ENCODE results near the gene N4BP2L2. TPM values are rescaled to one million over a fixed set of nuclear protein-coding genes. Genes with fewer than 3 reads are reported as not detected.

Gene N4BP2L2
- total and polyA plus RNA-seq, 2 of the 13 experiments (the other 11 are each of a cell fraction or from before 2014, with no cell fraction given) = 58.9 to 81.2 TPM

DNA sequence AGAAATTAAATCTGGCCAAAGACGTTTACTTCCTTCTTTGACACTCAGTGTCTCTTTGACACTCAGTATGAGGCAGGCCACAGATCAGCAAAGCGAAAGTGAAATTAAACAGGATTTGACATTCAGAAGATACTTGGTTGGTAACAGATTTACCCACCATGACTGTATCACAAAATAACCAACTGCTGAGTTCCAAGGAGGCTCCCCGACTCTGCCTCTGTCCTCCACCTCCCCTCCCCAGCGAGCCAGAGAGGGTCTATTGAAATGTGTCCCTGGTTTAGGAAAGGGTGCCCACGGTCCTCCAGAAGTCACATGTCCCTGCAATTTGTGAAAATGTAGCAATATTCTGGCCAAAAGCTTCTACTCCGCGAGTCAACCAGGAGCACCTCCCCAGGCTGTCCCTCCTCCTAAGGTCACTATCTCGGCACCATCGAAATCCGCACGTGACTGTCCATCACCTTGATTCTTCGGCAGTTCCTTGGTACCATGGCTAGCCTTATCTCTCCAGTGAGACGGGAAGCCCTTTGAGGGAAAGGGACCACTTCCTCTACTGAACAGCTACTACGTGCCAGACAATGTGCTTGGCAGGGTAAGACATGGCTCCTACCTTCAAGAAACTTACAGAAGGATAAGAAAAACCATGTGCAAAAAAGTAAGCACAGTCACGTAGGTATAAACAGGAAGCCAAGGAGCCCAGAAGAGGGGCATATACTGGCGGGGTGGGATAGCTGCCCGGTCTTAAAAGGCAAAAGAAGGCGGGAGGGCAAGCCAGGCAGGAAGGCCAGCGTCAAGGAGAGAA is 112.2 kb downstream of the N4BP2L2 start (continued):
- TF ChIP-seq ZNF607 (CRISPR knock-in tag; IDR thresholded peaks at IDR 0.05; ENCODE audit: borderline replicate concordance) (peak; percentile 33; the same call in 1 of the 2 replicates), BHLHE40 (IDR thresholded peaks at IDR 0.05; ENCODE audit: low read length) (peak; percentile 40; the same call in 1 of the 2 replicates), ZNF720 (CRISPR knock-in tag; IDR thresholded peaks at IDR 0.05) (no peak), MAF1 (CRISPR knock-in tag; IDR thresholded peaks at IDR 0.05; ENCODE audit: borderline replicate concordance) (no peak), SIN3A (IDR thresholded peaks at IDR 0.05; ENCODE audit: borderline replicate concordance, low read depth, low read length) (0 out of 2 replicates have a peak, but pooled peaks have one; percentile 61), ZC3H13 (CRISPR knock-in tag; IDR thresholded peaks at IDR 0.05) (peak; percentile 45; the same call in 1 of the 2 replicates), SAP130 (CRISPR knock-in tag; IDR thresholded peaks at IDR 0.05; ENCODE audit: low read depth) (peak; percentile 53), ONECUT2 (CRISPR knock-in tag; IDR thresholded peaks at IDR 0.05) (no peak), SSRP1 (CRISPR knock-in tag; IDR thresholded peaks at IDR 0.05) (0 out of 2 replicates have a peak, but pooled peaks have one; percentile 47), NFKB2 (CRISPR knock-in tag; IDR thresholded peaks at IDR 0.05; ENCODE audit: borderline replicate concordance) (0 out of 2 replicates have a peak, but pooled peaks have one; percentile 31)
- TF ChIP-seq, protein P1, sequence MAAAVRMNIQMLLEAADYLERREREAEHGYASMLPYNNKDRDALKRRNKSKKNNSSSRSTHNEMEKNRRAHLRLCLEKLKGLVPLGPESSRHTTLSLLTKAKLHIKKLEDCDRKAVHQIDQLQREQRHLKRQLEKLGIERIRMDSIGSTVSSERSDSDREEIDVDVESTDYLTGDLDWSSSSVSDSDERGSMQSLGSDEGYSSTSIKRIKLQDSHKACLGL (CRISPR knock-in tag; IDR thresholded peaks at IDR 0.05) = no peak
- TF ChIP-seq, protein P2, sequence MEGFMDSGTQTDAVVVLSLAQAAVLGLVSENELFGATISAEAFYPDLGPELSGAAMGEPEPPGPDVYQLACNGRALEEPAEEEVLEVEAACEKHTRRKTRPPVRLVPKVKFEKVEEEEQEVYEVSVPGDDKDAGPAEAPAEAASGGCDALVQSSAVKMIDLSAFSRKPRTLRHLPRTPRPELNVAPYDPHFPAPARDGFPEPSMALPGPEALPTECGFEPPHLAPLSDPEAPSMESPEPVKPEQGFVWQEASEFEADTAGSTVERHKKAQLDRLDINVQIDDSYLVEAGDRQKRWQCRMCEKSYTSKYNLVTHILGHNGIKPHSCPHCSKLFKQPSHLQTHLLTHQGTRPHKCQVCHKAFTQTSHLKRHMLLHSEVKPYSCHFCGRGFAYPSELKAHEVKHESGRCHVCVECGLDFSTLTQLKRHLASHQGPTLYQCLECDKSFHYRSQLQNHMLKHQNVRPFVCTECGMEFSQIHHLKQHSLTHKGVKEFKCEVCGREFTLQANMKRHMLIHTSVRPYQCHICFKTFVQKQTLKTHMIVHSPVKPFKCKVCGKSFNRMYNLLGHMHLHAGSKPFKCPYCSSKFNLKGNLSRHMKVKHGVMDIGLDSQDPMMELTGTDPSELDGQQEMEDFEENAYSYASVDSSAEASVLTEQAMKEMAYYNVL (CRISPR knock-in tag; IDR thresholded peaks at IDR 0.05; ENCODE audit: borderline replicate concordance) = no peak
- TF ChIP-seq, protein P3, sequence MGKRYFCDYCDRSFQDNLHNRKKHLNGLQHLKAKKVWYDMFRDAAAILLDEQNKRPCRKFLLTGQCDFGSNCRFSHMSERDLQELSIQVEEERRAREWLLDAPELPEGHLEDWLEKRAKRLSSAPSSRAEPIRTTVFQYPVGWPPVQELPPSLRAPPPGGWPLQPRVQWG (CRISPR knock-in tag; IDR thresholded peaks at IDR 0.05; ENCODE audit: borderline replicate concordance, low read depth) = no peak
- TF ChIP-seq, protein P4, sequence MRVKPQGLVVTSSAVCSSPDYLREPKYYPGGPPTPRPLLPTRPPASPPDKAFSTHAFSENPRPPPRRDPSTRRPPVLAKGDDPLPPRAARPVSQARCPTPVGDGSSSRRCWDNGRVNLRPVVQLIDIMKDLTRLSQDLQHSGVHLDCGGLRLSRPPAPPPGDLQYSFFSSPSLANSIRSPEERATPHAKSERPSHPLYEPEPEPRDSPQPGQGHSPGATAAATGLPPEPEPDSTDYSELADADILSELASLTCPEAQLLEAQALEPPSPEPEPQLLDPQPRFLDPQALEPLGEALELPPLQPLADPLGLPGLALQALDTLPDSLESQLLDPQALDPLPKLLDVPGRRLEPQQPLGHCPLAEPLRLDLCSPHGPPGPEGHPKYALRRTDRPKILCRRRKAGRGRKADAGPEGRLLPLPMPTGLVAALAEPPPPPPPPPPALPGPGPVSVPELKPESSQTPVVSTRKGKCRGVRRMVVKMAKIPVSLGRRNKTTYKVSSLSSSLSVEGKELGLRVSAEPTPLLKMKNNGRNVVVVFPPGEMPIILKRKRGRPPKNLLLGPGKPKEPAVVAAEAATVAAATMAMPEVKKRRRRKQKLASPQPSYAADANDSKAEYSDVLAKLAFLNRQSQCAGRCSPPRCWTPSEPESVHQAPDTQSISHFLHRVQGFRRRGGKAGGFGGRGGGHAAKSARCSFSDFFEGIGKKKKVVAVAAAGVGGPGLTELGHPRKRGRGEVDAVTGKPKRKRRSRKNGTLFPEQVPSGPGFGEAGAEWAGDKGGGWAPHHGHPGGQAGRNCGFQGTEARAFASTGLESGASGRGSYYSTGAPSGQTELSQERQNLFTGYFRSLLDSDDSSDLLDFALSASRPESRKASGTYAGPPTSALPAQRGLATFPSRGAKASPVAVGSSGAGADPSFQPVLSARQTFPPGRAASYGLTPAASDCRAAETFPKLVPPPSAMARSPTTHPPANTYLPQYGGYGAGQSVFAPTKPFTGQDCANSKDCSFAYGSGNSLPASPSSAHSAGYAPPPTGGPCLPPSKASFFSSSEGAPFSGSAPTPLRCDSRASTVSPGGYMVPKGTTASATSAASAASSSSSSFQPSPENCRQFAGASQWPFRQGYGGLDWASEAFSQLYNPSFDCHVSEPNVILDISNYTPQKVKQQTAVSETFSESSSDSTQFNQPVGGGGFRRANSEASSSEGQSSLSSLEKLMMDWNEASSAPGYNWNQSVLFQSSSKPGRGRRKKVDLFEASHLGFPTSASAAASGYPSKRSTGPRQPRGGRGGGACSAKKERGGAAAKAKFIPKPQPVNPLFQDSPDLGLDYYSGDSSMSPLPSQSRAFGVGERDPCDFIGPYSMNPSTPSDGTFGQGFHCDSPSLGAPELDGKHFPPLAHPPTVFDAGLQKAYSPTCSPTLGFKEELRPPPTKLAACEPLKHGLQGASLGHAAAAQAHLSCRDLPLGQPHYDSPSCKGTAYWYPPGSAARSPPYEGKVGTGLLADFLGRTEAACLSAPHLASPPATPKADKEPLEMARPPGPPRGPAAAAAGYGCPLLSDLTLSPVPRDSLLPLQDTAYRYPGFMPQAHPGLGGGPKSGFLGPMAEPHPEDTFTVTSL (CRISPR knock-in tag; IDR thresholded peaks at IDR 0.05; ENCODE audit: borderline replicate concordance) = 0 out of 2 replicates have a peak, but pooled peaks have one; percentile 15
- TF ChIP-seq, protein P5, sequence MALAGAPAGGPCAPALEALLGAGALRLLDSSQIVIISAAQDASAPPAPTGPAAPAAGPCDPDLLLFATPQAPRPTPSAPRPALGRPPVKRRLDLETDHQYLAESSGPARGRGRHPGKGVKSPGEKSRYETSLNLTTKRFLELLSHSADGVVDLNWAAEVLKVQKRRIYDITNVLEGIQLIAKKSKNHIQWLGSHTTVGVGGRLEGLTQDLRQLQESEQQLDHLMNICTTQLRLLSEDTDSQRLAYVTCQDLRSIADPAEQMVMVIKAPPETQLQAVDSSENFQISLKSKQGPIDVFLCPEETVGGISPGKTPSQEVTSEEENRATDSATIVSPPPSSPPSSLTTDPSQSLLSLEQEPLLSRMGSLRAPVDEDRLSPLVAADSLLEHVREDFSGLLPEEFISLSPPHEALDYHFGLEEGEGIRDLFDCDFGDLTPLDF (CRISPR knock-in tag; IDR thresholded peaks at IDR 0.05) = no peak
- TF ChIP-seq, protein P6, sequence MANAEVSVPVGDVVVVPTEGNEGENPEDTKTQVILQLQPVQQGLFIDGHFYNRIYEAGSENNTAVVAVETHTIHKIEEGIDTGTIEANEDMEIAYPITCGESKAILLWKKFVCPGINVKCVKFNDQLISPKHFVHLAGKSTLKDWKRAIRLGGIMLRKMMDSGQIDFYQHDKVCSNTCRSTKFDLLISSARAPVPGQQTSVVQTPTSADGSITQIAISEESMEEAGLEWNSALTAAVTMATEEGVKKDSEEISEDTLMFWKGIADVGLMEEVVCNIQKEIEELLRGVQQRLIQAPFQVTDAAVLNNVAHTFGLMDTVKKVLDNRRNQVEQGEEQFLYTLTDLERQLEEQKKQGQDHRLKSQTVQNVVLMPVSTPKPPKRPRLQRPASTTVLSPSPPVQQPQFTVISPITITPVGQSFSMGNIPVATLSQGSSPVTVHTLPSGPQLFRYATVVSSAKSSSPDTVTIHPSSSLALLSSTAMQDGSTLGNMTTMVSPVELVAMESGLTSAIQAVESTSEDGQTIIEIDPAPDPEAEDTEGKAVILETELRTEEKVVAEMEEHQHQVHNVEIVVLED (CRISPR knock-in tag; IDR thresholded peaks at IDR 0.05; ENCODE audit: borderline replicate concordance) = 0 out of 2 replicates have a peak, but pooled peaks have one; percentile 16
